GM23248 (cell line): ENCODE measurements around the gene SLC5A10. TPM values are rescaled to one million over a fixed set of nuclear protein-coding genes. Genes with fewer than 3 reads are reported as not detected.

ENCODE experiments used
- DNase-seq: peaks from one replicate; pipeline ENCODE4 v3.0.0-alpha.2; 2015
- H2AFZ ChIP-seq: fragments of 200-600 bp; sonication (generic); 2 replicates; pipeline ENCODE4 v1.6.1; 2016; ENCODE audit warnings: antibody characterized with exemption
- H3F3A ChIP-seq: fragments of 200-600 bp; sonication (generic); 2 replicates; pipeline ENCODE4 v1.6.1; 2016; ENCODE audit warnings: mild to moderate bottlenecking, antibody characterized with exemption, mixed run types; ENCODE audit not compliant: insufficient read depth
- H3K27ac ChIP-seq: fragments of 200-600 bp; sonication (generic); 2 replicates; pipeline ENCODE4 v1.5.1; 2016; ENCODE audit warnings: mild to moderate bottlenecking
- H3K27me3 ChIP-seq: fragments of 200-600 bp; sonication (generic); replicated peaks from 2 replicates; pipeline ENCODE4 v1.6.1; 2016; ENCODE audit warnings: mild to moderate bottlenecking; ENCODE audit not compliant: insufficient read depth
- H3K36me3 ChIP-seq: fragments of 200-600 bp; sonication (generic); 2 replicates; pipeline ENCODE4 v1.6.1; 2016; ENCODE audit warnings: low read depth, mild to moderate bottlenecking
- H3K4me1 ChIP-seq: fragments of 200-600 bp; sonication (generic); 2 replicates; pipeline ENCODE4 v1.6.1; 2016; ENCODE audit warnings: mild to moderate bottlenecking; ENCODE audit not compliant: insufficient read depth
- H3K4me2 ChIP-seq: fragments of 200-600 bp; sonication (generic); one replicate; pipeline ENCODE4 v1.6.1; 2016; ENCODE audit warnings: mild to moderate bottlenecking; ENCODE audit not compliant: unreplicated experiment
- H3K4me3 ChIP-seq: fragments of 200-600 bp; sonication (generic); 2 replicates; pipeline ENCODE4 v1.5.1; 2016; ENCODE audit warnings: mild to moderate bottlenecking
- H3K79me2 ChIP-seq: fragments of 200-600 bp; sonication (generic); 2 replicates; pipeline ENCODE4 v1.6.1; 2016; ENCODE audit warnings: mild to moderate bottlenecking; ENCODE audit not compliant: insufficient read depth
- H3K9ac ChIP-seq: fragments of 200-600 bp; sonication (generic); 2 replicates; pipeline ENCODE4 v1.6.1; 2016; ENCODE audit warnings: mild to moderate bottlenecking
- H3K9me2 ChIP-seq: fragments of 200-600 bp; sonication (generic); 2 replicates; pipeline ENCODE4 v1.6.1; 2016; ENCODE audit warnings: mixed run types, mild to moderate bottlenecking, moderate library complexity; ENCODE audit not compliant: insufficient read depth
- H3K9me3 ChIP-seq: fragments of 200-600 bp; sonication (generic); one replicate; pipeline ENCODE4 v1.6.1; 2017; ENCODE audit warnings: low read depth
- H4K20me1 ChIP-seq: fragments of 200-600 bp; sonication (generic); 2 replicates; pipeline ENCODE4 v1.6.0; 2016; ENCODE audit not compliant: insufficient read depth
- EZH2 ChIP-seq: fragments of 200-600 bp; sonication (generic); IDR thresholded peaks from 2 replicates; pipeline ENCODE4 v1.6.1; 2018; ENCODE audit warnings: antibody characterized with exemption, mild to moderate bottlenecking; ENCODE audit not compliant: insufficient read depth, poor library complexity, severe bottlenecking
- EZH2phosphoT487 ChIP-seq: fragments of 200-600 bp; sonication (generic); IDR thresholded peaks from 2 replicates; pipeline ENCODE4 v1.6.1; 2018; ENCODE audit warnings: antibody characterized with exemption, moderate library complexity, mild to moderate bottlenecking, low read depth; ENCODE audit not compliant: insufficient read depth
- WGBS, 2 experiments: methylation state at CpG; one replicate each; pipeline ENCODE4 v1.1.6; 2015 to 2017; ENCODE audit warnings: low lambda C conversion rate in 2 of 2, low coverage in 1 of 2; ENCODE audit errors: missing lambda C conversion rate in 2 of 2; 5-methylcytosine and 5-hydroxymethylcytosine counted together
- in situ Hi-C: fragments of 300-500 bp; cut with MboI; formaldehyde crosslinking; loops from 2 replicates; pipeline ENCODE4 v1.15.0; 2020
- polyA plus RNA-seq: library from polyadenylated mRNA; unstranded; fragments of >200 nt; fragmentation: Nextera tagmentation; extraction: Ambion mirVana; gene quantifications from 2 replicates; pipeline ENCODE4 v1.2.1, GENCODE V29; 2016
- total RNA-seq: library from RNA; depleted of rRNA; stranded (reverse); fragments of >200 nt; shearing (Covaris generic); gene quantifications from 2 replicates; pipeline ENCODE4 v1.2.3, GENCODE V29; 2014

SLC5A10 gene
- total and polyA plus RNA-seq, 2 experiments from 2014 or later, result 0.10 TPM; not detected in 1

GRCh38 chr17:18947866-18948265 is 4.1 kb upstream of the SLC5A10 start:
- no peak overlapping the region for H2AFZ ChIP-seq
- no peaks in the 10 kb centered on the region for H3K9me2 ChIP-seq
- peaks cover 31% of the 10 kb centered on the region for H3K27me3 ChIP-seq
- TF ChIP-seq EZH2, result no peak
- TF ChIP-seq EZH2phosphoT487, result no peak
- no peak overlapping the region for H3K9ac ChIP-seq
- H3K79me2 ChIP-seq, result no peaks in the 10 kb centered on the region
- H3K4me1 ChIP-seq, result no peaks in the 10 kb centered on the region
- DNase-seq, result no peak
- H3K4me2 ChIP-seq, result no peak overlapping the region
- H3F3A ChIP-seq, result no peaks in the 10 kb centered on the region
- no peaks in the 10 kb centered on the region for H4K20me1 ChIP-seq
- no peaks in the 10 kb centered on the region for H3K9me3 ChIP-seq
- 60 to 68% methylated on average over 6 of the region's 6 CpGs for WGBS, 2 experiments
- in situ Hi-C loops, result no loop called here
- no peaks in the 10 kb centered on the region for H3K36me3 ChIP-seq
- H3K27ac ChIP-seq, result no peak overlapping the region
- no peak overlapping the region for H3K4me3 ChIP-seq

- H3K36me3 ChIP-seq, result no peaks in the 10 kb centered on the region
- 70 to 77% methylated on average over 8 of the region's 8 CpGs for WGBS, 2 experiments
- H3K4me1 ChIP-seq, result no peaks in the 10 kb centered on the region
Observed at GRCh38 chr17:18948476-18949006, 3.4 kb upstream of the SLC5A10 start.

GRCh38 chr17:18949566-18949965 is 2.4 kb upstream of the SLC5A10 start:
- TF ChIP-seq EZH2 (no peak), EZH2phosphoT487 (no peak)
- Histone ChIP-seq H3K27me3 (peaks cover 31% of the 10 kb centered on the region), H2AFZ (no peak overlapping the region), H3K4me2 (no peak overlapping the region), H3F3A (no peaks in the 10 kb centered on the region), H3K27ac (no peak overlapping the region), H3K9me2 (no peaks in the 10 kb centered on the region), H3K4me1 (no peaks in the 10 kb centered on the region), H3K4me3 (no peak overlapping the region), H3K9ac (no peak overlapping the region), H4K20me1 (no peaks in the 10 kb centered on the region), H3K36me3 (no peaks in the 10 kb centered on the region), H3K9me3 (no peaks in the 10 kb centered on the region), H3K79me2 (no peaks in the 10 kb centered on the region)
- WGBS, 2 experiments, result 75 to 80% methylated on average over 6 of the region's 6 CpGs
- in situ Hi-C loops, result no loop called here
- DNase-seq, result no peak

More at GRCh38 chr17:18948476-18949006, 3.4 kb upstream of the SLC5A10 start:
- Histone ChIP-seq H4K20me1 (no peaks in the 10 kb centered on the region), H3K27ac (no peak overlapping the region), H3K9me3 (no peaks in the 10 kb centered on the region), H2AFZ (no peak overlapping the region), H3K4me2 (no peak overlapping the region), H3K4me3 (no peak overlapping the region), H3K79me2 (no peaks in the 10 kb centered on the region), H3K9me2 (no peaks in the 10 kb centered on the region), H3F3A (no peaks in the 10 kb centered on the region), H3K27me3 (peaks cover 31% of the 10 kb centered on the region), H3K9ac (no peak overlapping the region)
- in situ Hi-C loops, result no loop called here
- DNase-seq, result no peak
- no peak for TF ChIP-seq EZH2

GRCh38 chr17:18950346-18950745 is 1.6 kb upstream of the SLC5A10 start:
- Histone ChIP-seq H3K36me3 (no peaks in the 10 kb centered on the region), H3K9me3 (no peaks in the 10 kb centered on the region), H2AFZ (no peak overlapping the region), H4K20me1 (no peaks in the 10 kb centered on the region), H3K79me2 (no peaks in the 10 kb centered on the region), H3K4me1 (no peaks in the 10 kb centered on the region), H3F3A (no peaks in the 10 kb centered on the region), H3K9ac (no peak overlapping the region), H3K27ac (no peak overlapping the region), H3K4me3 (no peak overlapping the region), H3K4me2 (no peak overlapping the region), H3K27me3 (peaks cover 24% of the 10 kb centered on the region), H3K9me2 (no peaks in the 10 kb centered on the region)
- WGBS, 2 experiments, result 40 to 56% methylated on average over 4 of the region's 4 CpGs
- DNase-seq, result no peak
- in situ Hi-C loops, result no loop called here
- no peak for TF ChIP-seq EZH2phosphoT487
- TF ChIP-seq EZH2, result no peak
